SH-SY5Y (cell line): ENCODE results near the gene GALNT9.

Source experiments
- GATA2 ChIP-seq: IDR thresholded peaks from 2 replicates; pipeline ENCODE4 v1.6.1; 2011; ENCODE audit warnings: mild to moderate bottlenecking, low read depth, low read length
- GATA3 ChIP-seq: IDR thresholded peaks from 2 replicates; pipeline ENCODE4 v1.6.1; 2011; ENCODE audit warnings: low read depth, mild to moderate bottlenecking, low read length, moderate library complexity

DNA sequence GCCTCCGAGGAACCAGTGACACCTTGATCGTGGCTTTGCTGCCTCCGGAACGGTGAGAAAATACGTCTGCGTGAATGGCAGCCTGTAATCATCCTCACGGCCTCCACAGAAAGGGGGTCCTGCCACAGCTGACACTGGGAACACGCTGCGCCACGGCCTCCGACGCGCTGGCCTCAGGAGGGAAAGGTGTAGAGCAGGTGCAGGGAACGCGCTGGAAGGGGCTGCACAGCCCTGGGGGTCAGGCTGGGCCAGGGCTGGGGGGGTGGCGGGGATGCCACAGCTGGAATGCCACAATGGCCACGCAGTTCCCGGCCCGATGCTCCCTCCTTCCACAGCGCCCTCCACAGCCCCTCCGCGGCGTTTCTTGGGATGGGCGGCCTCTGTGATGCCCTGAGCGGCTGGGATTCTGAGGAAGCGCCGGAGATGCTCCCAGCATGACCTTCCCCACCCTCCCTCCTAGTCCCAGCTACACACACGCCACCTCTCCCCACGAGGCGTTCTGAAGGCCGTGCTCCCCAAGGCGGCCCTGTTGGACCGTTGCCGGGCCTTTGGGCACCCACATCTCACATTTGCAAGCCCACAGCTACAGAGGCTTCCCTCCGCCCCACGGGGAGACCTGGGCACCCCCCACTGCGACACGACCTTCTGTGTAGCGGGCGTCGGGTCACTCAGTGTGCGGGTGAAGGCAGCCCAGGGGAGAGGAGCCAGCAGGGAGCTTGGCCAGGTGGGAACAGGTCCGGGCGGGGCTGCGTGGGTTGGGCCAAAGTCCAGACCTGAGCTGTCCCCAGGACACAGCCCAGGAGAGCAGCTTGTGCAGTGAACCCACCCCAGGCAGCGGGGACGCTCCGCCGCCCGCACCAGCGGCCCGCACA is 31.8 kb upstream of the GALNT9 start:
- TF ChIP-seq GATA3 (no peak), GATA2 (no peak)
